HG03060 (cell line): Measurements from ENCODE around the gene IL6ST.

ENCODE experiments used
- ATAC-seq: cut with Tn5 transposase; IDR thresholded peaks from one replicate; pipeline ENCODE4 v1.9.1; 2021; ENCODE audit warnings: low read depth, moderate number of reproducible peaks; ENCODE audit not compliant: unreplicated experiment

The IL6ST gene

DNA sequence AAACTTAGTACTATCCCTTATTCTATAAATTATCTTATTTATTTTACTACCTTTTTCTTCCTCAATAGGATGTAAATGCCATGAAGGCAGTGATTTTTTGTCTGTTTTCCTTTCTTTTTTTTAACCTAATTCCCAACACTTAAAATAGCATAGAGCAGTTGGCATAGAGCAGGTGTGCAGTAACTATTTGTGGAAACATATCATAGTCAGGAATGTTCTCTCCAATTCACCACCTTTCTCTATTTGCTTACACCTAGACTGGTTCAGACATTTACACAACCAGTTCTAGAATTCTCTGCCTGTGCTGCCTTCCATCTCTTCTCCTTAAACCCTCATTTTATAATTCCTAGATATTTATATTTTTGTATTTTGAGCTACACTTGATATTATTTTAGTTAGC lies 94.0 kb downstream of the IL6ST start:
- ATAC-seq, result no peak

DNA sequence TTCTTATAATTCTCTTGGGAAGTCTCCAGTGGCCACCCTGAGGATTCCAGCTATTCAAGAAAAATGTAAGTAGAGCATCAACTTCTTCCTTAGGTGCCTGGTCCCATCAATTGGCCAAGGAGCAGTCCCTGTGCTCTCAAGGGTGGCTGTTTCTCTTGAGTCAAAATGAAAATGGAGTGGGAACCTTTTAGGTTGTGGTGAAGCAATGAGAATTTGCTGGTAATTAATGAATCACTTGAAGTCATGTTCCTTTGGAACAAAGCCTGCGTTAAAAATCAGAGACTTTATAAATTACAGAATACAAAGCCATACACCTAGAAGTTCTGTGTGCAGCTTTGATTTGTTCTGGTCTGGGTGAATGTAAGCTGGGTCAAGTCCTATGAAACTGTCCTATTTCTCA lies 94.7 kb downstream of the IL6ST start:
- ATAC-seq, result no peak

DNA sequence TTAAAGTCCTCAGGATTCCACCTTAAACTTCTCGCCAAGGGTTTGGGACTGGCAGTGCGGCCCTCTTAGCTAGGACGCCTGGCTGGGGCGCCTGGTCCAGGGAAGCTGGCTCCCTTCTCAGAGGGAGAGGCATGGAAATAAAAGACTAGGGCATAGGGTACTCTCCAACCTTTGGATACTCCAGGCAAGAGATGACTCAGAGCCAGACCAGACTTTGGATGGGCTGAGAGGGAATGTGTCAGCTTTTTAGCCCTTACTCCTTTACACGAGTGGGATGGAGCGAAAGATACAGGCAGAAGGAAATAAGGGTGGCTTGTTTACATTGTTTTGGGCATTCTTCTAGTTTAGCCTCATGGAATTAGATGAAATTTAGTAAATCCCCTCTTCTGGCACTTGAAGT lies 95.4 kb downstream of the IL6ST start:
- no peak for ATAC-seq

DNA sequence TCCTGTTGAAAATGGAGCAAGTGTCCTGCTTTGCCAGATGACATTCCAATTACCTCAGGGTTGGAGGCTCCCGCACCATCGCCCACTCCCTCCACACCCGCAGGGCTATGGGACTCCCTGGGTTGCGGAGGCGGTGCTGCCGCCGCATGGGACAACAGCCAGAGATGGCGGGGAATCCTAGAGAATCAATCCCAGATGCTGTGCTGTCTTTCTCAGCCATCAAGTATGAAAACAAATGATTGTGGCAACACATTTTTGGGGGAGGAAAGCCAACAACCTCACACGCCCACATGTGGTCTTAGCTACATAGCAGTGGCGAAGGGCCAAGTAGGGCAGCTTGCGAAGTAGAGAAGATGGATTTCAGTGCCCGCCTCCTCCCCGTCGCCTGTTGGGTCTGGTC lies 96.9 kb downstream of the IL6ST start:
- ATAC-seq, result no peak

DNA sequence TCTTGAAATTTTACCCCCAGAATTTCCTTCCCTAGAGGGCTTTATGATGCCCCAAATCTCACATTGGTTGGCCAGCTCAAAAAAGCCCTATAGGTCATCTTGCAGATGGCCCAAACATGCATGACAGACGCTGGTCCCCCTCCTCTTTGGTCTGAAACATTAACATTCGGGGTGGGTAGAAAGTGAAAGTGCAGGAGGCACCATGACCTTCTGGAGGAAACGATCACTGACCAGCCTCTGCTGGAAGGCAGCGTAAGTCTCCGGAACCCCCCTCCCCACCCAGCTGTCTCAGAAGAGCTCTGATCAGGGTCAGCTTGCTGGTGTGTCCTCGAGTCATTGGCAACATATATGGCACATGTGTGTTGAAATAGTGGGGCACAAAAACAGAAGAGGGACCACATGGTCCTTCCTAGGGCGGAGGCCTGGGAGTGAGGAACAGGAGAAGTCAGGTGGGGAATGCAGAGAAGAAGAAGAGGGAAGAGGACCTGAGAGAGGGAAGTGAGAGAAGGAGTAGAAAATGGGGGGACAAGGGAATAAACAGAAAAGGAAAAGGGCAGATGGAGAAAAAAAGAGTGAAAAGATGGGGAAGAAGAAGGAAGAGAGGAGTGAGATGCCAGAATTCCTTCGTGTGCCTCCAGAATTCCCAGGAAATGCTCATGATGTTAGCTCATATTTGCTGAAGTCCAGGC lies 97.4 kb downstream of the IL6ST start:
- no peak for ATAC-seq

DNA sequence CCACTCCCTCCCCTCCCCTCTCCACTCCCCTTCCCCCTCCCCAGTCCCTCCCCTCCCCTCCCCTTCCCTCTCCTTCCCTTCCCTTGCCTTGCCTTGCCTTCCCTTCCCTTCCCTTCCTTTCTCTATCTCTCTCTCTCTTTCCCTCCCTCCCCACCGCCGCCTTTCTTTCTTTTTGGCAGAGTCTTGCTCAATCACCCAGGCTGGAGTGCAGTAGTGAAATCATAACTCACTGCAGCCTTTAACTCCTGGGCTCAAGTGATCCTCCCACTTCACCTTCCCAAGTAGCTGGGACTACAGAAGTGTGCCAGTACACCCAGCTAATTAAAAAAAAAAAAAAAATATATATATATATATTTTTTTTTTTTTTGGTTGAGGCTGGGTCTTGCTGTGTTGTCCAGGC lies 98.1 kb downstream of the IL6ST start:
- ATAC-seq, result no peak

DNA sequence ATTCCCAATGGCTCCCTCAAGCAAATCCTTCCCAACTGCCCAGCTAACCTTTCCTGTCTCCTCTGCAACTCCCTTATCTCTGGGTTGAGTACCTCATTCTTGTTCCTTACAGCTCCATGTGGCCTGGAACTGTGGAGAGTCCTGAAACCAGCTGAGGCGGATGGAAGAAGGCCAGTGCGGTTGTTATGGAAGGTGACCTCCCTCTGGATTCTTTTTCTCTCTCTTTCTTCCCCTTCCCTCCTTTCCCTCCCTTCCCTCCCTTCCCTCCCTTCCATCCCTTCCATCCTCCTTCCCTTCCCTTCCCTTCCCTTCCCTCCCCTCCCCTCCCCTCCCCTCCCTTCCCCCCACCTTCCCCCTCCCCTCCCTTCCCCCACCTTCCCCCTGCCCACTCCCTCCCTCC lies 98.5 kb downstream of the IL6ST start:
- ATAC-seq, result no peak

DNA sequence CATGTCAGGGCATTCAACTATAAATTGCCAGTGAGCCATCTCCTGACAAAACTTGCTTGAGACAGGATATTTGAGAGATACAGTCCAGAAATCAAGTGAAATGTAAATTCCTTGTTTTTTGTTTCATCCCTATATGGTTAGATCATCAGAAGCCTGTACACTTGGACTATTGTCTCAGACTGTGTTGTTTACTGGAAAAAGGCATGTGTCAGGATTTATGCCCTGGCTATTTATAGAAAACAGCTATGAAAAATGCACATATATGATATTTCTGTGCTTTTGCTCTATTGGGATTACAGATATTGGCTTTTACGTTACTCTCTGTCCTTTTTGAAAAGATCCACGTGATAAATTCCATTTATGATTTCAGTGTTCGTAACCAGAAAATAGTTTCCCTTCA lies 99.4 kb downstream of the IL6ST start:
- no peak for ATAC-seq

DNA sequence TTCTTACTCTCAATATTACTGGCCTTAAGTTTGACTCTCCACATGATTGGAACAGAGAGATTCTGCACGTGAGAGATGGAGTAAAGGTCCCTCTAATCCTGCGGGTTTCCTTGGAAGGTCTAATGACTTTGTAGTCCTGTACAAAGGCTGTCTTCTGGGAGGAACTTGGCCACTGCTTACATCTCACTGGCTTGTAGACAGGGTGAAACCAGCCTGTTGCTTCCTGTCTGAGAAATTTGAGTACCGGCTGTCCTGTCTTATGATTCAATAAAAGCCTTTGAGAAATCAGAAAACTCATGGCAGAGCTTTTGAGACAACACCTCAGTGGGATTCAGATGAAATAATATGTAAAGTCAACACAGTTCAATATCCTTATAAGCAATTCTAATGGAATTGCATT lies 100.6 kb downstream of the IL6ST start:
- no peak for ATAC-seq

DNA sequence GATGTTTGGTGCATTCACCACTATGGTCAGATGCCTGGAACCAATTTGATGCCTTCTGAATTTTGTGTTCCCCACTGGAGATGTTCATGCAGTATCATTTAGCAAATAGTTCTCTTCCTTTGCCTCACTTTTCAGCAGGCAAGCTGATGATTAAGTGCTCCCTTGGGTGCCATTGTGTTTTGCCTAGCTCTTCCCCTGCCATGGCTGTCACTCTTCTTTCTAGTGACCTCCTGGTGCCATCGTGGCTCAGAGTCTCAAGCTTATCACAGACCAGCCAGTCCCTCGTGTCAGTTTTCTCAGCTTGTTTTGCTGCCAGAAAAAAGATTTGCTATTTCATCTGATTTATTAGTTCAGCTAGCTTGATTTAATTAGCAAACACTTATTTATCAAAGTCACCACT lies 102.3 kb downstream of the IL6ST start:
- no peak for ATAC-seq

DNA sequence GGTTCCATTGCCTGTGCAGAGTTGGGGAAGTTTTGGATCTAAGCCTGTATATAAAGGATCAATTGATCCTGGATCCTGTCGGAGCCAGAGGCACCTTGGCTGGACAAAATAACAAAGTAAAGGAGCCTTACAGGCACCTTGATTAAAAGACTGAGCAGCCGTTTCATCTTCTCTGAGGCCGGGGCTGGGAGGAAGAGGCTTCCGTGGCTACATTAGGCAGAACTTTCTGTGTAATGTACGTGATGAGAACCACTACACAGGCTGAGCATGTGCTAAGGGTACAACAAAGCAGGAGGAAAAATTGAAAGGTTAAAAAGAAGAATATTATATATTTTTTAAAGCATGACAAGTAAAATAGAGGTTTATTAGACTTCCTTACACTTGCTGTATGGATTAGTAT lies 106.6 kb downstream of the IL6ST start:
- ATAC-seq, result no peak

DNA sequence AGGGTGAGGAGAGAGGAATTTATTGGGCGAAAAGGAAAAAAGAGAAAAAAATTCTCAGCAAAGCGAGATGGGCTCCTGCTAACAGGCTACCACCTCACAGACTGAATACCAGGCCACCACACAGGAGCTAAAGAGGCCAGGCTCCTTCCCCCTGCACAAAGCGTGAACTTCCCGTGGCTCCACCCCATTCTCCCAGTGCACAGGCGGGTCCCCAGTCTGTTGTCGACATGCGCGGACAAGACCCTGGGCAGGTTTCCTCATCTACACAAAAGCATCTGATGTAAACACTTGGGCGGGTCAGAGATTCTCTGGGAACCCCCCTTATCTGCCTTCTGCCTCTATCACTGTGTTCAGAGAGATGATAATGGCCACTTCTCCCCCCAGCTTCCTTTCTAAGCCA lies 109.4 kb downstream of the IL6ST start:
- no peak for ATAC-seq
